HG03521 (cell line): ENCODE results near the gene CSPG4.
"Not testable (repeated sequence)": the region's sequence is repeated elsewhere in the genome, so short reads cannot be mapped to it uniquely, and the experiment has no call there.

Experiments
- ATAC-seq: cut with Tn5 transposase; IDR thresholded peaks from one replicate; pipeline ENCODE4 v1.9.1; 2021; ENCODE audit warnings: mild to moderate bottlenecking, moderate library complexity; ENCODE audit not compliant: unreplicated experiment

The CSPG4 gene

GRCh38 chr15:75712668-75713337 is at the start of gene CSPG4:
Gene CSPG4, minus strand, starts transcription at chr15:75712848. Its CDS starts 93 bp downstream, at chr15:75712755.
- ATAC-seq: no peak

- not testable (repeated sequence) for ATAC-seq
These were observed 49.7 kb upstream of the CSPG4 start for GRCh38 chr15:75762357-75762718.

GRCh38 chr15:75761446-75762356 is 49.1 kb upstream of the CSPG4 start:
- ATAC-seq: no peak

- ATAC-seq: no peak
These were observed 48.2 kb upstream of the CSPG4 start for GRCh38 chr15:75760704-75761435.

- not testable (repeated sequence) for ATAC-seq
These were observed 47.5 kb upstream of the CSPG4 start for GRCh38 chr15:75760131-75760520.

GRCh38 chr15:75759416-75760130 is 46.9 kb upstream of the CSPG4 start:
- ATAC-seq: no peak

- no peak for ATAC-seq
These were observed 45.6 kb upstream of the CSPG4 start for GRCh38 chr15:75758071-75758872.

GRCh38 chr15:75754871-75755270 is 42.2 kb upstream of the CSPG4 start:
- ATAC-seq: not testable (repeated sequence)

- ATAC-seq: no peak
These were observed 40.5 kb upstream of the CSPG4 start for GRCh38 chr15:75753145-75753544.

- ATAC-seq: no peak
These were observed 39.2 kb upstream of the CSPG4 start for GRCh38 chr15:75751891-75752290.

GRCh38 chr15:75751116-75751875 is 38.6 kb upstream of the CSPG4 start:
- no peak for ATAC-seq

GRCh38 chr15:75750261-75751050 is 37.8 kb upstream of the CSPG4 start:
- no peak for ATAC-seq

GRCh38 chr15:75749820-75750219 is 37.2 kb upstream of the CSPG4 start:
- ATAC-seq: no peak

GRCh38 chr15:75748882-75749281 is 36.2 kb upstream of the CSPG4 start:
- not testable (repeated sequence) for ATAC-seq

- not testable (repeated sequence) for ATAC-seq
These were observed 34.5 kb upstream of the CSPG4 start for GRCh38 chr15:75747121-75747520.

GRCh38 chr15:75745305-75745704 is 32.7 kb upstream of the CSPG4 start:
- ATAC-seq: no peak

GRCh38 chr15:75742346-75742745 is 29.7 kb upstream of the CSPG4 start:
- ATAC-seq: not testable (repeated sequence)

- no peak for ATAC-seq
These were observed 27.1 kb upstream of the CSPG4 start for GRCh38 chr15:75739791-75740190.
